ENCODE measurements around the gene NENF.

- no peak for TF ChIP-seq CTCF (IDR thresholded peaks at IDR 0.05)
- TF ChIP-seq POLR2A (IDR thresholded peaks at IDR 0.05), result no peak
These were observed 50.1 kb downstream of the NENF start for GRCh38 chr1:212482637-212483441.
